ENCODE data around the gene RPH3AL.
A peak's percentile ranks its signal among the peaks of the same experiment; 100 is the strongest.

Gene RPH3AL

GRCh38 chr17:337022-337420 lies 15.6 kb downstream of the RPH3AL start:
- DNase-seq (ENCODE audit: extremely low read depth in 1 of 2, low read depth in 1 of 2): no peak

- DNase-seq (ENCODE audit: extremely low read depth in 1 of 2, low read depth in 1 of 2): peak in 1 of 2 donors; percentile 25
Observed at GRCh38 chr17:336110-337021, 16.2 kb downstream of the RPH3AL start.

GRCh38 chr17:335691-336090 lies 16.9 kb downstream of the RPH3AL start:
- no peak for DNase-seq (ENCODE audit: extremely low read depth in 1 of 2, low read depth in 1 of 2)

GRCh38 chr17:334974-335481 lies 17.6 kb downstream of the RPH3AL start:
- no peak for DNase-seq (ENCODE audit: extremely low read depth in 1 of 2, low read depth in 1 of 2)

DNA sequence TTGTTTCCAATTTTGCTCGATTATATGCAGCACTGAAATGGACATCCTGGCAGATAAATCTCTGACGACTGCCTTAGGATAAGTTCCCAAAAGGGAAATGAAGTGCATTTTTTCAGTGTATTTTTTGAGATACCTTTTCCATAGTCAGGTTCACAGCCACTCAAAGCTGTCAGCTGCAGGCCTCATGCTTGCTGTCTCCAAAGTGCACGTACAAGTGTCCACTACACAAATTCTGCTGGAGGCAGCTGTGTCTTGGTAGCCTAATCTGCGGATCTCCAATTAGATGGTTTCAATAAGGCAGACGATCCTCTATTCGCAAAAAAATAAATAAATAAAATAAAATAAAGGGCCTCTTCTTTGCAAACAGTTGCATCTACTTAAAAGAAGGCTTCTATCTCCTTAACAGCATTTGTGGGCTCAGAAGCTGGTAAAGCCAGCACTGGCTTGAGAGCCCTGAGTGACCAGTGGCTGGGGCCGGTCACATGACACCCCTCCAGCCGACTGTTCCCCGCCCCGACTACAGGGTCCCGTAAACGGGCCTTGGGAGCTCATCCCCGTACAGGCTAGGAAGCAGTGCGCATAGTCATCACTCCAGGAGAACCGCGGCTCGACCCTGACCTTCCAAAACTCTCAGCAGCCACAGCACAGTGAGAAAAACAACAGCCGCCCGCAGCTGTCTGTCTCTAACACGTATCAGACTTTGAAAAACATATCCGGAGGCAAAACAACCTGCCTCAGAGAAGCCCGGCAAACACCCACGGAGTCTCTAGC lies 18.8 kb downstream of the RPH3AL start:
- no peak for DNase-seq (ENCODE audit: extremely low read depth in 1 of 2, low read depth in 1 of 2)

DNA sequence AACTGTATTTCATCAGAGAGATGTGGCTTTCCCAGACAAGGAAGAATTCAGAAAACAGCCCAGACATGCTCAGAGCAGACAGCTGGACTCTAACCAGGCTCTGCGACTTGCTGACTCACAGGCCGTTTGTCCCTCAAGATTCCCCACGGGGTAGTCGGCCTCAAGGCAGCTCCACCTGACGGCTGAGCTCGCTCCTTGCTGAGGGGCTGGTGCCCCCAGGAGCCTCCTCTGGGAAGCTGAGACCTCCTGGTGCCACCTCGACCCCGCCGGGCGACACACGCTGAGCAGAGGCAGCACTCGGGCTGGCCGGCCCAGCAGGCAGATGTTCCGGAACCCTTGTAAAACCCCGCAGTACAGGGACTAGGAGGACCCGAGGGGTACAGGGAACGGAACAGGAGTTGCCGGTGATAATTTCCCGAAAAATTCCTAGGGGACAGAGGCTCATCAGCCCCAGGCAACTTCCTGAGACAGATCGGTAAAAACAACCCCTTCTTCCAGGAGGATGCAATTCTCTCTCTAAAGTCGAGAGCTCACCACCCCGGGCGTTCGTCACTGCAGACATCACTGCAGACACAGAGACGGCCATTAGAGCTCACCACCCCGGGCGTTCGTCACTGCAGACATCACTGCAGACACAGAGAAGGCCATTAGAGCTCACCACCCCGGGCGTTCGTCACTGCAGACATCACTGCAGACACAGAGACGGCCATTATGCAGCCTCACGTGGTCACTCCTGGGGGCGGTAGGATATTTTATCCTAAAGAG lies 19.9 kb downstream of the RPH3AL start:
- DNase-seq (ENCODE audit: extremely low read depth in 1 of 2, low read depth in 1 of 2): no peak

GRCh38 chr17:332023-332422 lies 20.6 kb downstream of the RPH3AL start:
- no peak for DNase-seq (ENCODE audit: extremely low read depth in 1 of 2, low read depth in 1 of 2)

DNA sequence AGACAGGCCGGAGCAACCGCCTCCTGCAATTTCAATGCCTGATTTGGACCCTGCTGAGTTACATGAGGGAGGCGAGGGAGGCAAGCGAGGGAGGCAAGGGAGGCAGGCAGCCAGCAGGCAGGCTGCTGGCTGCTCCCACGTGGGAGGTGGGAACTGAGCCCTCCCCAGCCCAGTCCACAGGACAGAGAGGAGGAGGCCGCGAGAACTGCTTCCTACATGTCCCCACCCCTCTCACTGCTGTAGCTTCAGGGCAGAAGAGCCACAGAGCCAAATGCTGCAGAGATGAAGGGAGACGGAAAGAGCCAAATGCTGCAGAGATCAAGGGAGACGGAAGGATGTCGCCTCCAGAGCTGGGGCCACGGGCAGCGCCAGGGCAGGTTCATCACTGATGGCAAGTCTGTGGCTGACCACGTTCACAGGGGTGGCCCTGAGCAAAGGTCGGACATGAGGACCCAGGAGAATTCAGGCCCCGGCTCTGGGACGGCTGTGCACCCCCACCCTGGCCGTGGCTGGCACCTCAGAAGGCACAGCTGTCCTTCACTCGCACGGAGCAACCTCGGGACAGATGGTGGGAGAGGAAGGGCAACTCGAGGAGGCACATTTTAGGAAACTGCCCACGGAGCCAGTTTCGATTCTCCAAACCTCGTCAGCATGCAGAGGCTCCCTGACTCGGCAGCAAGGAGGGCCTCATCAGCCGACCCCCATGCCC lies 21.5 kb downstream of the RPH3AL start:
- DNase-seq (ENCODE audit: extremely low read depth in 1 of 2, low read depth in 1 of 2): no peak

- DNase-seq (ENCODE audit: extremely low read depth in 1 of 2, low read depth in 1 of 2): no peak
Observed at GRCh38 chr17:329784-330420, 22.7 kb downstream of the RPH3AL start.

GRCh38 chr17:327971-328370 lies 24.6 kb downstream of the RPH3AL start:
- no peak for DNase-seq (ENCODE audit: extremely low read depth in 1 of 2, low read depth in 1 of 2)

- no peak for DNase-seq (ENCODE audit: extremely low read depth in 1 of 2, low read depth in 1 of 2)
Observed at GRCh38 chr17:327296-327695, 25.3 kb downstream of the RPH3AL start.

DNA sequence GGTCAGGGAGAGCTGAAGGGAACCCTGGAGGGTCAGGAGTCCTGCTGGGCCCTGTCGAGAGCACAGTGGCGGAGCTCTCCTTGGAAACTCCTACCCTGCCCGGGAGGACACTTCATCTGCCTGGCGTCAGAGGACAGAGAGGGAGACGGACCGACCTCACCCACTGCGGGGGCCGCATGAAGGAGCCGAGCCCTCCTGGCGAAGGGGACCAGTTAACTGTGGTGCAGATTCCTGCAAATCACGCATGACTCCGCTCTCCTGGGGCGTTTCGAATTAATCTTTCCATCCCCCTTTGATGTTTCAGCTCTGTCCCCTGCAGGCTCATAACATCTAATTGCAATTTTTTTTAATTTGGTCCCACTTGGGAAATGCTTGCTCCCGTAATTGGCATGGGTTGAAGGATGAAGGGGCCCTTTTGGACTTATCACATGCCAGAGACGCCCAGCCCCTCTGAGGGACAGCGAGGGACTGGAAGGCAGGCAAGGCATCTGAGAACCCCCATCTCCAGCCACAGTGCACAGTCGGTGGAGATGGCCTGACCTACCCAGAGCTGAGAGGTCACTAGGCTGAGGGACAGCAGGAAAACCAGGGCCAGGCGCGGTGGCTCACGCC lies 26.5 kb downstream of the RPH3AL start:
- no peak for DNase-seq (ENCODE audit: extremely low read depth in 1 of 2, low read depth in 1 of 2)

DNA sequence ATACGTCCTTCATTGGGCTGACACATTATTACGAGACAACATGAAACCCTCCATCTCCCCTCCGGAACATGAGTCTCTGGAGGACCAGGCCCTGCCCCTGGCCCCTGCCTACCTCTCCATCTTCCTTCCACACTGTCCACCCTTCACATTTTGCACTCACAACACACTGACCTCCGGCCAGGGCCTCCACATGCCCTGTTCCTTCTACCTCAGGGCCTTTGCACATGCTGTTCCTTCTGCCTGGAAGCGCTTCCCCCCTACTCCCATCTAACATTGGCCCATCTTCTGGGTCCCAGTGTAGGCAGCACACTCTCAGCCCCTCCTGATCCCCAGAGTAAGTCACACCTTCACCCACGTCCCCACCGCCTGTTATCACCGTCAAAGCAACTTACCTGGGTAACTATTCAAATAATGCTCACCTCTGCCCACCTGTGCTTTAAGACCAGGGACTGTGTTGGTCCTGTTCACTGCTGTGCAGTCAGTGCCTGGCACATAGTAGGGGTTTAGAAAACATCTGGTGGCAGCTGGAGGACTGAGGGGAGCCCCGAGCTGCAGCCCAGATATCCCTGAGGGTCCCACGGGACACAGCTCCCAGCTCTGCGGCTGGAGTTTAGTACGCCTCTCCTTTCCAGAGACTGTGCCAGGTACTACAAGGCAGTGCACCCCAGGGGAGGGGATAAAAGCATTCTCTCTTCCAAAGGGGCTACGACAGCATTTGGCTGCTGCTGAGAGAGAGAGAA lies 27.2 kb downstream of the RPH3AL start:
- DNase-seq (ENCODE audit: extremely low read depth in 1 of 2, low read depth in 1 of 2): no peak

DNA sequence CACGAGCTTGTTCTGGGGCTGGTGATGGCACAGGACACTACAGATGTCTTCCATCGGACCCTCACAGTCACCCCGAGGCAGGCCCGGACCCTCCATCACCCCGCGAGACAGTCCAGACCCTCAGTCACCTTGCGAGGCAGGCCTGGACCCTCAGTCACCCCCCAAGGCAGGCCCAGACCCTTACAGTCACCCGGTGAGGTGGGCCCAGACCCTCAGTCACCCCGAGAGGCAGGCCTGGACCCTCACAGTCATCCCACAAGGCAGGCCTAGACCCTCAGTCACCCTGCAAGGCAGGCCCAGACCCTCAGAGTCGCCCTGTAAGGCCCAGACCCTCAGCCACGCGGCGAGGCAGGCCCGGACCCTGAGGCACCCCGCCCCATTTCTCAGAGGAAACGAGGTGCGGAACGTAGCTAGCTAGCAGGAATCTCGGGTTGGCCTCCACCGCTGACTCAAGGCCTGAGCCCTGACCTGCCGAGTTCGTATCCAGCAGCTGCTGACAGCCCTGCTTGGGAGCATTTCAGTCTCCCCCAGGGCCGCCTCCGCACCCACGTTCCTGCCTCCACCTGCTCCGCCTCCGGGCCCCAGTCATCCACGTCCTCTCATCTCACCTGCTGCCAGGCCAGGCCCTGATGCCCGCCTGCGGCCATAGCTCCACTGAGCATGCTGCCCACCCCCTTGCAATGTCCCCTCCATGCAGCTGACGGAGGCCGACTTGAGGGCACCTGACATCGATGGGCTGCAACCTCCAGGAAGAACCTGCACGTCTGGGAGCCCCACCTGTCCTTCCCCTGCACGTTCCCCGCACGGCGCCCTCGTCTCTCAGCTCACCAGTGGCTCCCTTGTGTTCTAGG lies 28.7 kb downstream of the RPH3AL start:
- no peak for DNase-seq (ENCODE audit: extremely low read depth in 1 of 2, low read depth in 1 of 2)

DNA sequence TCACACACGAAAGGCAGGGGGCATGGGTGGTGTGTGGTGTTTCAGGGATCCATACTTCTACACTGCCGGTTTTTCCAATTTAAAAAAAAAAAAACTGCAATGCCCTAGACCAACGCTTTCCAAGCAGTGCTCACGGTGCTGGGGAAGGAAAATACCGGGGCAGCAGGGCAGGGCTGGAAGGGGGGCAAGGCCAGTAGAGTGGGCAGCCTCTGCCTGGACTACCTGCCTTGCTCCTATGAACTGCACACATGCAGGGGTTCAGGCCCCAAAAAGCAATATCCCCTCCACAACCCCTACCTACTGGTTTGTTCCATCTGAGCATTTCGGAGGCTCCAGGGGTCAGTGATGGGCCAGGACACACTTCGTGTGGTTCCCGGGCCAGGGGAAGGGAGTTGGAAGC lies 29.4 kb downstream of the RPH3AL start:
- DNase-seq (ENCODE audit: extremely low read depth in 1 of 2, low read depth in 1 of 2): no peak

DNA sequence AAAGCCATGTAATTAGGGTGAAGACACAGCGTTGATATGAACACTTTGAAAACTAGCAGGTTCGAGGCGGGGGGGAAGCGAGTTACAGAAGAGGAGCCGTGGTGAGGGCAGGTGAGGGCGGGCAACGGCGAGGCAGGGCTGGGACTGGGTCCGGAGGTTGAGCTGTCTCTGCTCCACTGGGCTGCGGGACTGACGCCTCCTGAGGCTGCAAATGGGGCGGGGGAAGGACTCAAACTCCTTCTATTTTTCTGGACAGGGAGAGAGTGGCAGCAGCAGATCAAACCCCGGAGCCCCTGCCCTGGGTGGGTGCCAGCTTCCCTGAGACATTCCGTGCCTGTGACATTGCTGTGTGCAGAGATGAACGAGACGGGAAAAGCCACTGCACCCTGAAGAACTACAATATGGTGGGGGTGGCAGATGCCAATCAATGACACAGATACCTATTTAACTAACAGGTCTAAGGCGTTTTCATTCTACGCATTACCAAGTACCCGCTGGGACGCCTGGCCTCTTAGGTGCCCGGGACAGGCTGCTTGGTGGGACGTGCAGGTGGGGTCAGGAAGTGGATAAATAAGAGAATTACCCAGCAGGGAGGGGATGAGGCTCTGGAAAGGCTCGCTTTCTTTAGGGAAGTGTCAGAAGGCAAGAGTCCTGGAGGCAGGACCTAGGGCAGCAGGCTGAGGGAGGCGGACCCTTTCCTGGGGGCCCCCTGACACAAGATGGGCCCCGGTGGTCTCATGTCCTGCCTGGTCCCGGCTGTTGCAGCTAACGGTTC lies 30.4 kb downstream of the RPH3AL start:
- no peak for DNase-seq (ENCODE audit: extremely low read depth in 1 of 2, low read depth in 1 of 2)

GRCh38 chr17:321386-321941 lies 31.1 kb downstream of the RPH3AL start:
- DNase-seq (ENCODE audit: extremely low read depth in 1 of 2, low read depth in 1 of 2): no peak
